NT2/D1 (cell line): ENCODE results near the gene KCNAB3.
A peak's percentile ranks its signal among the peaks of the same experiment; 100 is the strongest.

ENCODE experiments used
- DNase-seq: peaks from one replicate; pipeline ENCODE4 v3.0.0-alpha.2; 2011; ENCODE audit warnings: low read depth, low spot score
- H3K27me3 ChIP-seq: 2 replicates; pipeline ENCODE4 v1.6.0; 2011; ENCODE audit warnings: mild to moderate bottlenecking; ENCODE audit not compliant: insufficient read length, insufficient read depth
- H3K36me3 ChIP-seq: 2 replicates; pipeline ENCODE4 v1.6.1; 2011; ENCODE audit warnings: mild to moderate bottlenecking, low read length, mixed read lengths; ENCODE audit not compliant: insufficient read depth, insufficient read length
- H3K4me1 ChIP-seq: 2 replicates; pipeline ENCODE4 v1.5.1; 2011; ENCODE audit not compliant: insufficient read depth, insufficient read length
- H3K4me3 ChIP-seq: 2 replicates; pipeline ENCODE4 v1.5.1; 2011; ENCODE audit warnings: low read depth; ENCODE audit not compliant: insufficient read length
- H3K9ac ChIP-seq: 2 replicates; pipeline ENCODE4 v1.6.0; 2011; ENCODE audit warnings: low read depth; ENCODE audit not compliant: insufficient read length
- H3K9me3 ChIP-seq: 2 replicates; pipeline ENCODE4 v1.5.1; 2011; ENCODE audit warnings: mild to moderate bottlenecking, low read length; ENCODE audit not compliant: insufficient read depth
- SUZ12 ChIP-seq: IDR thresholded peaks from 2 replicates; pipeline ENCODE4 v1.6.1; 2011; ENCODE audit not compliant: insufficient read length, insufficient read depth; ENCODE audit errors: extremely low read depth
- YY1 ChIP-seq: IDR thresholded peaks from 2 replicates; pipeline ENCODE4 v1.6.1; 2011; ENCODE audit not compliant: insufficient read length, insufficient read depth
- ZNF274 ChIP-seq: IDR thresholded peaks from 2 replicates; pipeline ENCODE4 v1.6.1; 2011; ENCODE audit warnings: mild to moderate bottlenecking, low read depth, low read length

Gene KCNAB3

DNA sequence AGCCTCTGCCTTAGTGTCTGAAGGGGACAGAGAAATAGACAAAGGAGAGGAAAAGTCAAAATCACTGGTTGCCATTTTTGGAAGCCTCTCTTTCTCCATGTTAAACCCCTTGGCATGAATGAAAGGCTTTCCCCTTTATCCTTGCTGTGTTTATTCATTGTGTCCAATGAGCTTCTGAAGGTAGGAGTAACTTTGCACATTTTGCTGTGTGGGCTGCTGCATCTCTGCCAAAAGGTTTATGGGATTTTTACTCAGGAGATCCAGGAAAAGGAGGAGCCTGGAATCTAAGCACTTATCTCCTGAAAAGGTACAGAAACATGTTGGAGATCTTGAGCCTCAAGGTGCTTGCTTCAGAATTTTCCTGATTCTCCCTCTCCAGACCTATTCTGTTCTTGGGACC, 6.2 kb upstream of the KCNAB3 start:
- Histone ChIP-seq H3K36me3 (peaks cover 43% of the 10 kb centered on the region), H3K27me3 (no peaks in the 10 kb centered on the region), H3K4me1 (peaks cover 3% of the 10 kb centered on the region), H3K4me3 (no peak overlapping the region), H3K9ac (no peak overlapping the region), H3K9me3 (no peaks in the 10 kb centered on the region)
- TF ChIP-seq SUZ12 = no peak
- no peak for TF ChIP-seq ZNF274
- no peak for TF ChIP-seq YY1
- no peak for DNase-seq

DNA sequence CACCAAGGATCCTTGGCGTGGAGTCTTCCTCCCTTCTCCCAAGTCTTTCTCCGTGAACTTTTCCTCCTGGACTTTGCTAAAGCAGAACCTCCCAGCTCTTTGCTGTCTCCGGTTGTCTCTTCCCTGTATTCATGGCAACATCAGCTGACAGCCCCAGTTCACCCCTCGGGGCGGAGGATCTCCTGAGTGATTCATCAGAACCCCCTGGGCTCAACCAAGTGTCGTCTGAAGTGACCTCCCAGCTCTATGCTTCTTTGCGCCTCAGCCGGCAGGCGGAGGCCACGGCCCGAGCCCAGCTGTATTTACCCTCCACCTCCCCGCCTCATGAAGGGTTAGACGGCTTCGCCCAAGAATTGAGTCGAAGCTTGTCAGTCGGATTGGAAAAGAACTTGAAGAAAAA, 3.3 kb upstream of the KCNAB3 start:
- TF ChIP-seq ZNF274 (no peak), SUZ12 (no peak), YY1 (no peak)
- Histone ChIP-seq H3K36me3 (peaks cover 30% of the 10 kb centered on the region), H3K4me1 (peaks cover 3% of the 10 kb centered on the region), H3K4me3 (peak overlapping the region; percentile 86), H3K27me3 (peaks cover 12% of the 10 kb centered on the region), H3K9me3 (no peaks in the 10 kb centered on the region), H3K9ac (peak overlapping the region; percentile 79)
- DNase-seq = no peak

DNA sequence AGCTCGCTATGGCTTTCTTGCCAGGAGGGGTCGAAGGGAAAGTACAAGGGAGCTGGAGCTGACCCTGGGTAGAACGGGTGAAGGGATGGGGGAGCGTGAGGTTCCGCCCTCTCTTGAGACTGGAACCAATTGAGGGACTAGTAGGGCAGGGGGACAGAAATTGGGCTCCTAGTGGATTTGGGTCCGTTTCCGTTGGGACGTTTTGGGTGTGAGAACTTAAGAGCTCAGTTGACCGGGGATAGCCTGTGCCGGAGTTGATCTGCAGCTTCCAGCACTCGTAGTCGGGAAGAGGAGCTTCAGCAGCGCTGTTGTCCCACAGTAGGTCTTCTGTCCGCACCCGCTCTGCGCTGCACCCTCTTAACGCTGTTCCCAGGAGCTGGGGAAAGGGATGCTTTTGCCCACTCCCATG, 2.8 kb upstream of the KCNAB3 start:
- H3K4me3 ChIP-seq = peak overlapping the region; percentile 86
- H3K27me3 ChIP-seq = peaks cover 13% of the 10 kb centered on the region
- no peaks in the 10 kb centered on the region for H3K9me3 ChIP-seq
- no peak for DNase-seq
- H3K9ac ChIP-seq = peak overlapping the region; percentile 79
- peaks cover 30% of the 10 kb centered on the region for H3K36me3 ChIP-seq
- TF ChIP-seq YY1 (no peak), SUZ12 (no peak), ZNF274 (no peak)
- H3K4me1 ChIP-seq = peaks cover 3% of the 10 kb centered on the region

GRCh38 chr17:7931709-7932482, 2.2 kb upstream of the KCNAB3 start, which contains the start of the genes CNTROB and TRAPPC1:
TSS of gene CNTROB (plus strand) at chr17:7932206. CDS start at chr17:7933080, 874 bp downstream.
TSS of gene TRAPPC1 (minus strand) at chr17:7931946. CDS start at chr17:7931829, 117 bp downstream.
- H3K9ac ChIP-seq = peak within 1 kb of the TSS; percentile 85
- peak; percentile 91 for DNase-seq
- peaks cover 3% of the 10 kb centered on the region for H3K4me1 ChIP-seq
- peak within 1 kb of the TSS; percentile 86 for H3K4me3 ChIP-seq
- TF ChIP-seq SUZ12 = no peak
- no peaks in the 10 kb centered on the region for H3K9me3 ChIP-seq
- peaks cover 13% of the 10 kb centered on the region for H3K27me3 ChIP-seq
- H3K36me3 ChIP-seq = peaks cover 27% of the 10 kb centered on the region

- H3K9ac ChIP-seq = peak overlapping the region; percentile 85
- H3K9me3 ChIP-seq = no peaks in the 10 kb centered on the region
- H3K27me3 ChIP-seq = peaks cover 13% of the 10 kb centered on the region
- peak overlapping the region; percentile 86 for H3K4me3 ChIP-seq
- no peak for DNase-seq
- TF ChIP-seq ZNF274 (no peak), SUZ12 (no peak), YY1 (no peak)
- peaks cover 6% of the 10 kb centered on the region for H3K4me1 ChIP-seq
- H3K36me3 ChIP-seq = peaks cover 18% of the 10 kb centered on the region
Measured at GRCh38 chr17:7930841-7931631, 1.4 kb upstream of the KCNAB3 start.

- Histone ChIP-seq H3K9me3 (no peaks in the 10 kb centered on the region), H3K4me3 (no peak overlapping the region), H3K4me1 (peaks cover 3% of the 10 kb centered on the region), H3K27me3 (peaks cover 13% of the 10 kb centered on the region), H3K9ac (no peak overlapping the region), H3K36me3 (peaks cover 3% of the 10 kb centered on the region)
- no peak for DNase-seq
- TF ChIP-seq SUZ12 = no peak
- no peak for TF ChIP-seq YY1
- TF ChIP-seq ZNF274 = no peak
Measured at GRCh38 chr17:7927596-7927995, 2.1 kb downstream of the KCNAB3 start.
